GM19328 (cell line): Measurements from ENCODE around the gene SLC5A1.

ENCODE experiments used
- ATAC-seq: cut with Tn5 transposase; IDR thresholded peaks from one replicate; pipeline ENCODE4 v1.9.1; 2021; ENCODE audit warnings: mild to moderate bottlenecking, moderate library complexity; ENCODE audit not compliant: unreplicated experiment

SLC5A1 gene

GRCh38 chr22:32050678-32051515 is 7.8 kb downstream of the SLC5A1 start:
- ATAC-seq, result no peak

GRCh38 chr22:32052244-32052643 is 9.2 kb downstream of the SLC5A1 start:
- ATAC-seq, result no peak

GRCh38 chr22:32052936-32053791 is 10.1 kb downstream of the SLC5A1 start:
- no peak for ATAC-seq

GRCh38 chr22:32055069-32055468 is 12.0 kb downstream of the SLC5A1 start:
- ATAC-seq, result no peak

GRCh38 chr22:32058656-32059260 is 15.7 kb downstream of the SLC5A1 start:
- ATAC-seq, result no peak

GRCh38 chr22:32059426-32059825 is 16.4 kb downstream of the SLC5A1 start:
- no peak for ATAC-seq

GRCh38 chr22:32063701-32064100 is 20.6 kb downstream of the SLC5A1 start:
- no peak for ATAC-seq

GRCh38 chr22:32066820-32067219 is 23.8 kb downstream of the SLC5A1 start:
- no peak for ATAC-seq

- ATAC-seq, result no peak
Observed at GRCh38 chr22:32067613-32068012, 24.6 kb downstream of the SLC5A1 start.

- ATAC-seq, result no peak
Observed at GRCh38 chr22:32069579-32070372, 26.7 kb downstream of the SLC5A1 start.

- no peak for ATAC-seq
Observed at GRCh38 chr22:32073262-32073661, 30.2 kb downstream of the SLC5A1 start.

- no peak for ATAC-seq
Observed at GRCh38 chr22:32073823-32074380, 30.8 kb downstream of the SLC5A1 start.

- ATAC-seq, result no peak
Observed at GRCh38 chr22:32075997-32076760, 33.1 kb downstream of the SLC5A1 start.

GRCh38 chr22:32076761-32077084 is 33.7 kb downstream of the SLC5A1 start:
- ATAC-seq, result no peak

- no peak for ATAC-seq
Observed at GRCh38 chr22:32077151-32077550, 34.1 kb downstream of the SLC5A1 start.

GRCh38 chr22:32079130-32080089 is 36.3 kb downstream of the SLC5A1 start:
- ATAC-seq, result no peak

- ATAC-seq, result no peak
Observed at GRCh38 chr22:32080904-32081303, 37.8 kb downstream of the SLC5A1 start.

GRCh38 chr22:32082331-32082730 is 39.3 kb downstream of the SLC5A1 start:
- ATAC-seq, result no peak

- no peak for ATAC-seq
Observed at GRCh38 chr22:32083000-32083399, 39.9 kb downstream of the SLC5A1 start.
